Adrenal gland (tissue), 12 donors: ENCODE data around the gene STXBP4. TPM values are rescaled to one million over a fixed set of nuclear protein-coding genes. Genes with fewer than 3 reads are reported as not detected.

Experiments
- DNase-seq, 7 donors: peaks; one replicate each; pipeline ENCODE4 v3.0.0-alpha.2; 2019 to 2020
- H3K27ac ChIP-seq, 5 donors: fragments of 200-600 bp; sonication (generic) in 4 of 5; 1 replicate in 3 of 5; 2 replicates in 2 of 5; pipeline versions ENCODE4 v1.5.1 to v1.8.0; 2016 to 2020; ENCODE audit warnings: mild to moderate bottlenecking in 1 of 5
- H3K27me3 ChIP-seq: fragments of 200-600 bp; 2 replicates; pipeline ENCODE4 v1.8.0; 2021
- H3K36me3 ChIP-seq, 2 donors: fragments of 200-600 bp; replicated peaks in 1 of 2; 1 replicate in 1 of 2; 2 replicates in 1 of 2; pipeline versions ENCODE4 v1.5.1 to v1.8.0; 2018 to 2022
- H3K4me1 ChIP-seq, 2 donors: fragments of 200-600 bp; replicated peaks in 1 of 2; 1 replicate in 1 of 2; 2 replicates in 1 of 2; pipeline versions ENCODE4 v1.5.1 to v1.8.0; 2018 to 2021
- H3K4me3 ChIP-seq, 4 donors: fragments of 200-600 bp; sonication (generic) in 3 of 4; one replicate each; pipeline ENCODE4 v1.5.1; 2016 to 2018
- H3K9me3 ChIP-seq, 3 donors: fragments of 200-600 bp; sonication (generic) in 1 of 3; replicated peaks in 1 of 3; 1 replicate in 2 of 3; 2 replicates in 1 of 3; pipeline versions ENCODE4 v1.5.1 to v1.8.0; 2016 to 2021
- POLR2A ChIP-seq, 2 donors: fragments of 450-650 bp; IDR thresholded peaks; one replicate each; pipeline ENCODE4 v1.6.1; 2017; ENCODE audit warnings: antibody characterized with exemption in 2 of 2, mild to moderate bottlenecking in 2 of 2, moderate library complexity in 1 of 2
- WGBS, 4 donors: extraction: QIAGEN DNeasy Blood & Tissue Kit in 2 of 4; methylation state at CpG; one replicate each; pipeline versions ENCODE4 v1.1.5 to v1.1.7; 2013 to 2017; 5-methylcytosine and 5-hydroxymethylcytosine counted together
- intact Hi-C, 2 donors: fragments of 100-400 bp; cut with DNase I; formaldehyde crosslinking; loops; one replicate each; pipeline versions ENCODE4 v1.14.1 to v1.15.0; 2022 to 2023
- polyA plus RNA-seq, 3 donors: library from polyadenylated mRNA; stranded (reverse); fragments of 200-250 nt in 2 of 3; fragments of 350-450 nt in 1 of 3; fragmentation: Illumina TruSeq in 1 of 3; extraction: RNeasy Lipid Tissue Mini Kit (QIAGEN cat#74804) in 1 of 3; gene quantifications; one replicate each; pipeline ENCODE4 v1.2.3, GENCODE V29; 2013 to 2014
- total RNA-seq, 9 donors: library from RNA; depleted of rRNA in 4 of 9; stranded (reverse); fragments of >200 nt in 4 of 9; fragments of 120-200 nt in 1 of 9; fragmentation: NEBNext Ultra II Directional in 1 of 9; extraction: Animal tissue kit (Norgen Biotek cat#: 25700) in 1 of 9; gene quantifications; one replicate each; pipeline versions ENCODE4 v1.1.0 to v1.2.4, GENCODE V29; 2013 to 2023
- TF ChIP-seq, protein P1 (sequence below), 6 experiments: fragments of 450-650 bp in 4 of 6; fragments of 200-600 bp in 2 of 6; sonication (generic) in 1 of 6; IDR thresholded peaks; 1 replicate in 5 of 6; 2 replicates in 1 of 6; pipeline versions ENCODE4 v1.5.1 to v1.8.0; 2016 to 2021; ENCODE audit warnings: antibody characterized with exemption in 6 of 6, mild to moderate bottlenecking in 2 of 6, moderate library complexity in 1 of 6
- donor health status: healthy with polysubstance abuse.
- donor health status: Bipolar disorder and iron deficiency.
- donor health status: DM: yes; HTN: yes; CAD: no.
- donor health status: DM: no; HTN: no; CAD: no.
- donor health status: DM: no; HTN: no; CAD: no.
- donor health status: DM: yes; HTN: yes; CAD: no.

Gene STXBP4
- total and polyA plus RNA-seq, 12 donors = 0.81 to 50.7 (median 11.6) TPM

DNA sequence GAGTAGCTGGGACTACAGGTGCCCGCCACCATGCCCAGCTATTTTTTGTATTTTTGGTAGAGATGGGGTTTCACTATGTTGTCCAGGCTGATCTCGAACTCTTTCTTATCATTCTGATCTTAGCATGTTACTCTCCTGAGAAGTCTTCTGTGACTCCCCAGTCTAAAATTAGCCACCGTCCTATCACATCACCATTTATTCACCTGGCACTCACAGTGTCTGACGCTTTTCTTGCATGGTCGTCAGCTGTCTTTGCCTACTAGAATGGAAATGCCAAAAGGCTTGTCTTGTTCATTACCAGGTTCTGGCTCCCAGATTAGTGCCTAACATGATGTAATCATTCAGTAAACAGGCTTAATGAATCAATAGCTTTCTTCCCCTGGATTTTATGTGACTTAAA, 44.2 kb upstream of the STXBP4 start:
- no peaks in the 10 kb centered on the region for H3K9me3 ChIP-seq
- WGBS, 4 donors = 94 to 97% (median 95%) methylated on average over 5 of the region's 5 CpGs
- H3K27me3 ChIP-seq = no peaks in the 10 kb centered on the region
- intact Hi-C loops = no loop called here
- H3K27ac ChIP-seq = no peak overlapping the region
- no peaks in the 10 kb centered on the region for H3K4me1 ChIP-seq
- H3K36me3 ChIP-seq = no peaks in the 10 kb centered on the region
- no peak for TF ChIP-seq POLR2A (IDR thresholded peaks at IDR 0.05)
- TF ChIP-seq, protein P1, sequence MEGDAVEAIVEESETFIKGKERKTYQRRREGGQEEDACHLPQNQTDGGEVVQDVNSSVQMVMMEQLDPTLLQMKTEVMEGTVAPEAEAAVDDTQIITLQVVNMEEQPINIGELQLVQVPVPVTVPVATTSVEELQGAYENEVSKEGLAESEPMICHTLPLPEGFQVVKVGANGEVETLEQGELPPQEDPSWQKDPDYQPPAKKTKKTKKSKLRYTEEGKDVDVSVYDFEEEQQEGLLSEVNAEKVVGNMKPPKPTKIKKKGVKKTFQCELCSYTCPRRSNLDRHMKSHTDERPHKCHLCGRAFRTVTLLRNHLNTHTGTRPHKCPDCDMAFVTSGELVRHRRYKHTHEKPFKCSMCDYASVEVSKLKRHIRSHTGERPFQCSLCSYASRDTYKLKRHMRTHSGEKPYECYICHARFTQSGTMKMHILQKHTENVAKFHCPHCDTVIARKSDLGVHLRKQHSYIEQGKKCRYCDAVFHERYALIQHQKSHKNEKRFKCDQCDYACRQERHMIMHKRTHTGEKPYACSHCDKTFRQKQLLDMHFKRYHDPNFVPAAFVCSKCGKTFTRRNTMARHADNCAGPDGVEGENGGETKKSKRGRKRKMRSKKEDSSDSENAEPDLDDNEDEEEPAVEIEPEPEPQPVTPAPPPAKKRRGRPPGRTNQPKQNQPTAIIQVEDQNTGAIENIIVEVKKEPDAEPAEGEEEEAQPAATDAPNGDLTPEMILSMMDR (IDR thresholded peaks at IDR 0.05) = no peak
- no peak overlapping the region for H3K4me3 ChIP-seq
- no peak for DNase-seq

DNA sequence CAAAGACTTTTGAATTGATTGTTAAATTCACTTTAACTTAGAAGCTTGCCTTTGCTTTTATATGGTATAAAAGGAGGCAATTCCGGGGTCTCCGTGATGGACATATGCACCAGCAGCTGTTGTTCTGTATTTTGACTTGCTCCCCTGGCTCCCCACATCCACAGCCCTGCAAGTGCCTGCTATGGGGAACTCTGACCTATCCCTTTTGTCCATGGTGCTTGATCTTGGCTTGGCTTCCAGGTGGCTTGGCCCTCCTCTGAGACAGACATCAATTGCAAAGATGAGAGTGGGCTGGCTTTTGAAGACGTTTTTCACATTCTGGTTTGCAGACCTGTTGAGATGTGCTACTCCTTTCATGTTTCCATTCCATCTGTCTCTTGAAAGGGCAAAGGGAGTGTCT, 41.0 kb upstream of the STXBP4 start:
- intact Hi-C loops = no loop called here
- Histone ChIP-seq H3K36me3 (peaks cover 0 to 3% of the 10 kb centered on the region in 2 donors), H3K27me3 (no peaks in the 10 kb centered on the region), H3K4me1 (no peaks in the 10 kb centered on the region), H3K27ac (no peak overlapping the region), H3K4me3 (no peak overlapping the region), H3K9me3 (no peaks in the 10 kb centered on the region)
- TF ChIP-seq, protein P1 (IDR thresholded peaks at IDR 0.05) = no peak
- WGBS, 4 donors = 81 to 90% (median 84%) methylated on average over 3 of the region's 3 CpGs
- no peak for DNase-seq

GRCh38 chr17:54932711-54933110, 35.9 kb upstream of the STXBP4 start:
- no peaks in the 10 kb centered on the region for H3K27me3 ChIP-seq
- H3K4me3 ChIP-seq = no peak overlapping the region
- no peaks in the 10 kb centered on the region for H3K9me3 ChIP-seq
- H3K36me3 ChIP-seq = peaks cover 0 to 10% of the 10 kb centered on the region in 2 donors
- H3K4me1 ChIP-seq = no peaks in the 10 kb centered on the region
- H3K27ac ChIP-seq = no peak overlapping the region
- intact Hi-C loops = no loop called here
- no peak for DNase-seq
- 90 to 100% (median 99%) methylated on average over 1 of the region's 1 CpG for WGBS, 4 donors
- no peak for TF ChIP-seq POLR2A (IDR thresholded peaks at IDR 0.05)

DNA sequence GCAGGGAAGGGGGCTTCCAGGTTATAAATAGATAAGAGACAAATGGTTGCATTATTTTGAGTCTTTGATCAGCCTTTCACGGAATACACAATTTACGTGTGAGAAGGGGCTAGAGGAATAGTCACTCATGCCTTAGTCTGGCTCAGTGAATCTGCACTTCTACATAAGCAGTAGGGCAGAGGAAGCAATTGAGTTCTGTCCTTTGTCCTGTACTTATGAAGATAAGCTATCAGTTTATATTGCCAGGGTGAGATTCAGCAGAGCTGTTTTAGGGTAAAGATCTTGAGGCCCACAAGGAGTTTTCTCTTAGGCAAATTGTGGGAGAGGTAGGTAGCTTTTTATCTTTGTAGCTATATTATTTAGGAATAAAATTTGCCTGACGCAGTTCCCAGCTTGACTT, 34.6 kb upstream of the STXBP4 start:
- no peaks in the 10 kb centered on the region for H3K27me3 ChIP-seq
- TF ChIP-seq POLR2A (IDR thresholded peaks at IDR 0.05) = no peak
- TF ChIP-seq, protein P1 (IDR thresholded peaks at IDR 0.05) = no peak
- H3K27ac ChIP-seq = no peak overlapping the region
- H3K36me3 ChIP-seq = peaks cover 0 to 12% of the 10 kb centered on the region in 2 donors
- no peaks in the 10 kb centered on the region for H3K9me3 ChIP-seq
- no peaks in the 10 kb centered on the region for H3K4me1 ChIP-seq
- intact Hi-C loops = no loop called here
- no peak overlapping the region for H3K4me3 ChIP-seq
- WGBS, 4 donors = 85 to 90% (median 90%) methylated on average over 3 of the region's 3 CpGs
- DNase-seq = no peak

DNA sequence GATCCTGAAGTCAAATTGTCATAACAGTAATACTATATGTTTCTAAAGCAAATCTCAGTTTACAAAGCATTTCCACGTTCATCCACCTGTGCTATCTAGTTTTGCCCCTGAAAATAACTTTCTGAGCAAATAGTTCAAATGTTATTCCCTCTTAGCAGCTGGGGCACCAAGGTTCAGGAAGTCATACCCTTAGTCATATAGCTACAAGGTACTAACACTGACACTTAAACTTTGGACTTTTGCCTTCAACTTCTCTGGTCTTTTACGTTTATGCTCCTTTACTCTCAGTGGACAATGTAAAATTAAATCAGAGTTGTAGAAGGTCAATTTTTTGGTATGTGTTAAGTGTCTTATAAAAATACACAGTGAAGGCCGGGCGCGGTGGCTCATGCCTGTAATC, 33.1 kb upstream of the STXBP4 start:
- H3K27ac ChIP-seq = no peak overlapping the region
- intact Hi-C loops = no loop called here
- DNase-seq = no peak
- H3K36me3 ChIP-seq = peaks cover 0 to 15% of the 10 kb centered on the region in 2 donors
- no peak for TF ChIP-seq POLR2A (IDR thresholded peaks at IDR 0.05)
- TF ChIP-seq, protein P1 (IDR thresholded peaks at IDR 0.05) = no peak
- WGBS, 4 donors = 95 to 99% (median 97%) methylated on average over 5 of the region's 5 CpGs
- H3K27me3 ChIP-seq = no peaks in the 10 kb centered on the region
- no peaks in the 10 kb centered on the region for H3K4me1 ChIP-seq
- H3K4me3 ChIP-seq = no peak overlapping the region
- no peaks in the 10 kb centered on the region for H3K9me3 ChIP-seq
